Transverse colon (tissue), 4 donors: ENCODE measurements around the gene ESPL1. TPM values are rescaled to one million over a fixed set of nuclear protein-coding genes. Genes with fewer than 3 reads are reported as not detected.

Source experiments
- DNase-seq: peaks from one replicate; pipeline ENCODE4 v3.0.0-alpha.2; 2019
- H3K27ac ChIP-seq, 4 donors: fragments of 200-600 bp; sonication (generic); 2 replicates each; pipeline ENCODE4 v1.5.1; 2016 to 2018; ENCODE audit warnings: inconsistent platforms in 4 of 4
- H3K27me3 ChIP-seq: fragments of 200-600 bp; sonication (generic); 2 replicates; pipeline ENCODE4 v1.5.1; 2017; ENCODE audit warnings: inconsistent platforms
- H3K36me3 ChIP-seq, 4 donors: fragments of 200-600 bp; sonication (generic); 2 replicates each; pipeline ENCODE4 v1.5.1; 2017 to 2019; ENCODE audit warnings: inconsistent platforms in 4 of 4
- H3K4me1 ChIP-seq, 4 donors: fragments of 200-600 bp; sonication (generic); 2 replicates each; pipeline ENCODE4 v1.5.1; 2017 to 2020; ENCODE audit warnings: inconsistent platforms in 4 of 4
- H3K4me3 ChIP-seq, 4 donors: fragments of 200-600 bp; sonication (generic); 1 replicate in 1 of 4; 2 replicates in 3 of 4; pipeline versions ENCODE4 v1.5.1 to v1.6.1; 2017 to 2019; ENCODE audit warnings: inconsistent platforms in 4 of 4
- H3K9me3 ChIP-seq, 2 donors: fragments of 200-600 bp; sonication (generic); 2 replicates each; pipeline ENCODE4 v1.5.1; 2017 to 2019; ENCODE audit warnings: inconsistent platforms in 2 of 2
- EP300 ChIP-seq: sonication (generic); formaldehyde crosslinking; IDR thresholded peaks from one replicate; pipeline ENCODE4 v1.6.1; 2017; ENCODE audit warnings: antibody characterized with exemption, low read depth
- POLR2A ChIP-seq: fragments of 450-650 bp; IDR thresholded peaks from one replicate; pipeline ENCODE4 v1.6.1; 2016; ENCODE audit warnings: antibody characterized with exemption, mild to moderate bottlenecking, moderate library complexity
- POLR2AphosphoS5 ChIP-seq, 3 donors: sonication (generic); formaldehyde crosslinking; IDR thresholded peaks; one replicate each; pipeline ENCODE4 v1.6.1; 2016; ENCODE audit warnings: antibody characterized with exemption in 3 of 3
- WGBS, 2 donors: methylation state at CpG; one replicate each; pipeline ENCODE4 v1.1.5; 2018; ENCODE audit warnings: low coverage in 1 of 2; 5-methylcytosine and 5-hydroxymethylcytosine counted together
- in situ Hi-C, 4 donors: fragments of 200-750 bp; cut with MboI; loops; one replicate each; pipeline versions ENCODE4 v1.15.0 to v1.15.1; 2017; ENCODE audit warnings: low sequenced_read_pairs in 3 of 4, low pct_ligation_motif_present in 1 of 4, low pct_unique_long_range_greater_than_20kb in 1 of 4
- intact Hi-C: fragments of 100-400 bp; cut with DNase I; formaldehyde crosslinking; loops from one replicate; pipeline ENCODE4 v1.15.1; 2023; ENCODE audit warnings: low total_unique reads
- total RNA-seq, 4 donors: library from RNA; depleted of rRNA; stranded (reverse); fragments of >200 nt; gene quantifications; one replicate each; pipeline ENCODE4 v1.1.0, GENCODE V29; 2016
- TF ChIP-seq, protein P1 (sequence below), 5 experiments: fragments of 200-600 bp in 3 of 5; fragments of 450-650 bp in 2 of 5; sonication (generic) in 3 of 5; IDR thresholded peaks; 1 replicate in 2 of 5; 2 replicates in 3 of 5; pipeline ENCODE4 v1.5.1; 2016 to 2017; ENCODE audit warnings: antibody characterized with exemption in 5 of 5, inconsistent platforms in 3 of 5, mild to moderate bottlenecking in 2 of 5, moderate library complexity in 1 of 5

The ESPL1 gene
- total RNA-seq, 4 donors from 2014 or later: 6.5 to 31.8 (median 18.8) TPM

- peaks cover 0 to under 1% (median 0%) of the 10 kb centered on the region in 4 donors for H3K4me1 ChIP-seq
- no peaks in the 10 kb centered on the region for H3K36me3 ChIP-seq
- no peak for TF ChIP-seq POLR2A
- TF ChIP-seq, protein P1, sequence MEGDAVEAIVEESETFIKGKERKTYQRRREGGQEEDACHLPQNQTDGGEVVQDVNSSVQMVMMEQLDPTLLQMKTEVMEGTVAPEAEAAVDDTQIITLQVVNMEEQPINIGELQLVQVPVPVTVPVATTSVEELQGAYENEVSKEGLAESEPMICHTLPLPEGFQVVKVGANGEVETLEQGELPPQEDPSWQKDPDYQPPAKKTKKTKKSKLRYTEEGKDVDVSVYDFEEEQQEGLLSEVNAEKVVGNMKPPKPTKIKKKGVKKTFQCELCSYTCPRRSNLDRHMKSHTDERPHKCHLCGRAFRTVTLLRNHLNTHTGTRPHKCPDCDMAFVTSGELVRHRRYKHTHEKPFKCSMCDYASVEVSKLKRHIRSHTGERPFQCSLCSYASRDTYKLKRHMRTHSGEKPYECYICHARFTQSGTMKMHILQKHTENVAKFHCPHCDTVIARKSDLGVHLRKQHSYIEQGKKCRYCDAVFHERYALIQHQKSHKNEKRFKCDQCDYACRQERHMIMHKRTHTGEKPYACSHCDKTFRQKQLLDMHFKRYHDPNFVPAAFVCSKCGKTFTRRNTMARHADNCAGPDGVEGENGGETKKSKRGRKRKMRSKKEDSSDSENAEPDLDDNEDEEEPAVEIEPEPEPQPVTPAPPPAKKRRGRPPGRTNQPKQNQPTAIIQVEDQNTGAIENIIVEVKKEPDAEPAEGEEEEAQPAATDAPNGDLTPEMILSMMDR (IDR thresholded peaks at IDR 0.05): no peak
- no peak for TF ChIP-seq POLR2AphosphoS5 (IDR thresholded peaks at IDR 0.05)
- no peak for TF ChIP-seq EP300
- intact Hi-C loops: no loop called here
- 0 to 27% methylated on average over 1 to 6 of the region's 6 CpGs for WGBS, 2 donors
- H3K27me3 ChIP-seq: peaks cover 49% of the 10 kb centered on the region
- H3K27ac ChIP-seq: no peak overlapping the region
- DNase-seq: no peak
- no peak overlapping the region for H3K4me3 ChIP-seq
- H3K9me3 ChIP-seq: no peaks in the 10 kb centered on the region
- in situ Hi-C loops: no loop called here
Observed at GRCh38 chr12:53338916-53339315, 70.8 kb downstream of the ESPL1 start.

DNA sequence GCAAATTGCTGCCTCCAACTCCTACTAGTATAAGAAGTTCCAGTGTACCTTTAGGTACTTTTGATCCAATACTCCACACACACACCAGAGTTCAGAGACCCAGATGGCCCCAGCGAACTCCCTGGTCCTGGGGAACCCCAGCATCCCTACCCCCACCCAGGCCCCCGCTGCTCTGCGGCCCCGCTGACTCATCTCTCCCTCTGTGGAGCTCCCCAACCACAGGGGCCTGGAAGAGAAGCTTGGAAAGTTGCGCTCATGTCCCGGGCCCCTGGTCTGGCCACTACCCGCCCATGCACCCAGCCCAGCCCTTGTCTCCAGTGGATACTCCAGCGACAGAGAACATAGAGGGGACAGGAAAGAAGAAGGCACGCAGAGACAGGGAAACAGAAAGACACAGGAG lies 72.3 kb downstream of the ESPL1 start:
- H3K4me1 ChIP-seq: peaks cover 0 to 7% (median 3%) of the 10 kb centered on the region in 4 donors
- H3K27me3 ChIP-seq: peaks cover 39% of the 10 kb centered on the region
- H3K36me3 ChIP-seq: no peaks in the 10 kb centered on the region
- intact Hi-C loops (loop anchor here (10.0 kb wide), 1 partner anchor 164 kb away; the partner anchor contains the start of genes NPFF and TARBP2), in situ Hi-C loops (loop anchor here in 2 of 4 donors (5.0 to 10.0 kb wide), 2 partner anchors 72 to 164 kb away; partner anchors contain the start of genes NPFF (in 1 of the 2) and TARBP2 (in 1 of the 2))
- no peak for TF ChIP-seq EP300
- TF ChIP-seq POLR2A: no peak
- TF ChIP-seq, protein P1 (IDR thresholded peaks at IDR 0.05): no peak
- no peak for TF ChIP-seq POLR2AphosphoS5 (IDR thresholded peaks at IDR 0.05)
- no peak overlapping the region for H3K4me3 ChIP-seq
- H3K9me3 ChIP-seq: no peaks in the 10 kb centered on the region
- WGBS, 2 donors: 81% methylated on average over 9 of the region's 9 CpGs; no CpG with 5 or more reads in 1 of the 2 donors
- H3K27ac ChIP-seq: no peak overlapping the region
- no peak for DNase-seq

Other genes with a start within 250 kb of the ESPL1 start
- gene TNS2, start 218.2 kb upstream of the ESPL1 start, total RNA-seq: 100 to 1,000 TPM in 2 of 4 donors, 10 to 100 TPM in 2; 48.2 to 397 (median 169) TPM
- 10 to 100 TPM; 10.1 to 27.0 (median 21.9) TPM for gene SPRYD3, start 188.9 kb upstream of the ESPL1 start, total RNA-seq
- 100 to 1,000 TPM in 1 of 4 donors, 10 to 100 TPM in 3; 38.5 to 106 (median 94.5) TPM for gene IGFBP6, start 170.6 kb upstream of the ESPL1 start, total RNA-seq
- gene SOAT2, start 164.8 kb upstream of the ESPL1 start, total RNA-seq: under 1 TPM in 1 of 4 donors, not detected in 3; 0.41 TPM
- 10 to 100 TPM in 3 of 4 donors, 1 to 10 TPM in 1; 9.7 to 21.9 (median 16.3) TPM for gene ZNF740, start 87.6 kb upstream of the ESPL1 start, total RNA-seq
- gene CSAD, start 87.4 kb upstream of the ESPL1 start, total RNA-seq: 100 to 1,000 TPM in 1 of 4 donors, 10 to 100 TPM in 3; 29.1 to 142 (median 39.2) TPM
- 1 to 10 TPM in 3 of 4 donors, under 1 TPM in 1; 0.60 to 8.3 (median 2.9) TPM for gene ITGB7, start 61.0 kb upstream of the ESPL1 start, total RNA-seq
- gene RARG, start 36.1 kb upstream of the ESPL1 start, total RNA-seq: 10 to 100 TPM in 1 of 4 donors, 1 to 10 TPM in 2, not detected in 1; 2.6 to 15.4 (median 7.6) TPM
- gene PFDN5, start 27.2 kb downstream of the ESPL1 start, total RNA-seq: 100 to 1,000 TPM; 244 to 451 (median 381) TPM
- gene MYG1, start 31.4 kb downstream of the ESPL1 start, total RNA-seq: 10 to 100 TPM; 12.7 to 37.0 (median 24.3) TPM
- gene AAAS, start 53.3 kb downstream of the ESPL1 start, total RNA-seq: 10 to 100 TPM; 31.8 to 51.6 (median 39.9) TPM
- gene SP7, start 68.1 kb downstream of the ESPL1 start, total RNA-seq: not detected
- gene SP1, start 111.9 kb downstream of the ESPL1 start, total RNA-seq: 10 to 100 TPM; 32.6 to 80.1 (median 67.1) TPM
- under 1 TPM in 1 of 4 donors, not detected in 3; 0.27 TPM for gene AMHR2, start 155.6 kb downstream of the ESPL1 start, total RNA-seq
- gene PRR13, start 173.4 kb downstream of the ESPL1 start, total RNA-seq: 100 to 1,000 TPM; 175 to 307 (median 261) TPM
- gene PCBP2, start 183.8 kb downstream of the ESPL1 start, total RNA-seq: 100 to 1,000 TPM; 340 to 492 (median 432) TPM
- gene MAP3K12, start 231.2 kb downstream of the ESPL1 start, total RNA-seq: 10 to 100 TPM in 2 of 4 donors, 1 to 10 TPM in 2; 6.8 to 20.9 (median 10.3) TPM
- 10 to 100 TPM; 22.4 to 37.0 (median 34.1) TPM for gene TARBP2, start 233.0 kb downstream of the ESPL1 start, total RNA-seq
- not detected for gene NPFF, start 239.2 kb downstream of the ESPL1 start, total RNA-seq